CD4-positive, alpha-beta memory T cell (primary cell): ENCODE data around the gene TCFL5. TPM values are rescaled to one million over a fixed set of nuclear protein-coding genes. Genes with fewer than 3 reads are reported as not detected.

Experiments
- CTCF ChIA-PET: fragments of 350-600 bp; sonication (Branson Sonifier 250); formaldehyde crosslinking; loops from one replicate; lab custom pipeline; 2021; ENCODE audit warnings: inconsistent platforms; ENCODE audit not compliant: partially characterized antibody; lab: Charles Lee
- POLR2A ChIA-PET: fragments of 350-600 bp; sonication (Branson Sonifier 250); formaldehyde crosslinking; loops from one replicate; lab custom pipeline; 2021; ENCODE audit not compliant: partially characterized antibody; lab: Charles Lee
- DNase-seq, 5 donors: peaks; one replicate each; pipeline versions ENCODE4 v3.0.0 to v3.0.0-alpha.2; 2020 to 2022; ENCODE audit warnings: mixed read lengths in 1 of 5
- H3K27ac ChIP-seq: one replicate; pipeline ENCODE4 v1.7.0; 2013; ENCODE audit warnings: low read depth, low read length
- H3K27me3 ChIP-seq: 2 replicates; pipeline ENCODE4 v1.7.0; 2013; ENCODE audit warnings: mild to moderate bottlenecking, low read length, moderate library complexity; ENCODE audit not compliant: insufficient read depth
- H3K36me3 ChIP-seq: 2 replicates; pipeline ENCODE4 v1.7.0; 2013; ENCODE audit warnings: mild to moderate bottlenecking, low read length, moderate library complexity; ENCODE audit not compliant: insufficient read depth
- H3K4me1 ChIP-seq: 2 replicates; pipeline ENCODE4 v1.7.0; 2013; ENCODE audit warnings: mild to moderate bottlenecking, low read length, moderate library complexity; ENCODE audit not compliant: insufficient read depth
- H3K4me3 ChIP-seq, 2 donors: one replicate each; pipeline ENCODE4 v1.7.0; 2013; ENCODE audit warnings: low read length in 2 of 2, mild to moderate bottlenecking in 1 of 2
- H3K9me3 ChIP-seq, 2 donors: one replicate each; pipeline ENCODE4 v1.7.0; 2013; ENCODE audit warnings: low read length in 2 of 2, control low read depth in 1 of 2; ENCODE audit not compliant: control insufficient read depth in 1 of 2
- H3K27ac Mint-ChIP-seq, 7 donors: one replicate each; pipeline ENCODE4 v1.8.0; 2020 to 2021; ENCODE audit warnings: mixed read lengths in 7 of 7, mild to moderate bottlenecking in 6 of 7, inconsistent platforms in 3 of 7, moderate library complexity in 3 of 7
- H3K27me3 Mint-ChIP-seq, 2 donors: one replicate each; pipeline ENCODE4 v1.8.0; 2020 to 2021; ENCODE audit warnings: mixed read lengths in 2 of 2
- H3K36me3 Mint-ChIP-seq, 2 donors: one replicate each; pipeline ENCODE4 v1.8.0; 2020 to 2021; ENCODE audit warnings: mixed read lengths in 2 of 2, inconsistent platforms in 1 of 2, mild to moderate bottlenecking in 1 of 2
- H3K4me1 Mint-ChIP-seq, 4 donors: one replicate each; pipeline ENCODE4 v1.8.0; 2020 to 2021; ENCODE audit warnings: mixed read lengths in 4 of 4, mild to moderate bottlenecking in 1 of 4
- H3K4me3 Mint-ChIP-seq, 8 donors: one replicate each; pipeline ENCODE4 v1.8.0; 2020 to 2021; ENCODE audit warnings: mixed read lengths in 8 of 8, mild to moderate bottlenecking in 7 of 8, moderate library complexity in 6 of 8, inconsistent platforms in 3 of 8
- H3K9me3 Mint-ChIP-seq, 8 donors: one replicate each; pipeline ENCODE4 v1.8.0; 2020 to 2021; ENCODE audit warnings: mixed read lengths in 8 of 8, mild to moderate bottlenecking in 5 of 8, inconsistent platforms in 3 of 8, moderate library complexity in 1 of 8
- intact Hi-C: fragments of 100-400 bp; cut with micrococcal nuclease; formaldehyde crosslinking; loops from one replicate; pipeline ENCODE4 v1.15.1; 2023
- polyA plus RNA-seq, 2 donors: library from polyadenylated mRNA; unstranded; fragments of 300-500 nt; fragmentation: Illumina TruSeq; gene quantifications; one replicate each; pipeline ENCODE4 v1.2.3, GENCODE V29; 2021
- total RNA-seq, 2 experiments: library from RNA; stranded (reverse); gene quantifications; one replicate each; pipeline ENCODE4 v1.2.3, GENCODE V29; 2021

TCFL5 gene
- total and polyA plus RNA-seq, 4 experiments from 2014 or later = 0.52 to 10.3 (median 6.2) TPM

GRCh38 chr20:62800314-62801259 is 61.0 kb downstream of the TCFL5 start:
- H3K4me1 ChIP-seq = peaks cover 20% of the 10 kb centered on the region
- H3K9me3 ChIP-seq = no peaks in the 10 kb centered on the region
- peak overlapping the region in 2 of 7 donors; percentile 3 to 80 for H3K27ac Mint-ChIP-seq
- H3K27me3 Mint-ChIP-seq = peaks cover 0 to 1% of the 10 kb centered on the region in 2 donors
- H3K27me3 ChIP-seq = no peaks in the 10 kb centered on the region
- CTCF ChIA-PET = no interaction called here
- no peak overlapping the region for H3K4me3 ChIP-seq
- H3K27ac ChIP-seq = no peak overlapping the region
- no peak for DNase-seq
- POLR2A ChIA-PET = no interaction called here
- H3K4me3 Mint-ChIP-seq = peak overlapping the region in 1 of 8 donors; percentile 15
- H3K9me3 Mint-ChIP-seq = peaks cover 0 to 3% (median 0%) of the 10 kb centered on the region in 8 donors
- H3K36me3 ChIP-seq = peaks cover 18% of the 10 kb centered on the region
- H3K36me3 Mint-ChIP-seq = peaks cover 15 to 36% of the 10 kb centered on the region in 2 donors
- intact Hi-C loops = no loop called here
- peaks cover 8 to 45% (median 19%) of the 10 kb centered on the region in 4 donors for H3K4me1 Mint-ChIP-seq

GRCh38 chr20:62799873-62800272 is 61.7 kb downstream of the TCFL5 start:
- Histone ChIP-seq H3K27ac (no peak overlapping the region), H3K27me3 (no peaks in the 10 kb centered on the region), H3K9me3 (no peaks in the 10 kb centered on the region), H3K4me3 (no peak overlapping the region), H3K4me1 (peaks cover 19% of the 10 kb centered on the region), H3K36me3 (peaks cover 18% of the 10 kb centered on the region)
- H3K4me1 Mint-ChIP-seq = peaks cover 8 to 45% (median 19%) of the 10 kb centered on the region in 4 donors
- peaks cover 0 to 1% of the 10 kb centered on the region in 2 donors for H3K27me3 Mint-ChIP-seq
- ChIA-PET CTCF (no interaction called here), POLR2A (no interaction called here)
- peaks cover 0 to 3% (median 0%) of the 10 kb centered on the region in 8 donors for H3K9me3 Mint-ChIP-seq
- DNase-seq = no peak
- peak overlapping the region in 2 of 8 donors; percentile 15 to 51 for H3K4me3 Mint-ChIP-seq
- peaks cover 15 to 36% of the 10 kb centered on the region in 2 donors for H3K36me3 Mint-ChIP-seq
- peak overlapping the region in 2 of 7 donors; percentile 3 to 80 for H3K27ac Mint-ChIP-seq
- intact Hi-C loops = loop anchor here (5.0 to 10.0 kb wide), 4 partner anchors 62 to 697 kb away; partner anchors contain the start of genes CABLES2, EEF1A2, RPS21 and TCFL5

- Mint-ChIP-seq H3K36me3 (peaks cover 15 to 39% of the 10 kb centered on the region in 2 donors), H3K4me3 (no peak overlapping the region), H3K9me3 (peaks cover 0 to 3% (median 0%) of the 10 kb centered on the region in 8 donors), H3K4me1 (peaks cover 10 to 46% (median 21%) of the 10 kb centered on the region in 4 donors), H3K27me3 (peaks cover 0 to 1% of the 10 kb centered on the region in 2 donors), H3K27ac (peak overlapping the region in 1 of 7 donors; percentile 41)
- CTCF ChIA-PET = no interaction called here
- no peak overlapping the region for H3K4me3 ChIP-seq
- H3K36me3 ChIP-seq = peaks cover 18% of the 10 kb centered on the region
- no peak for DNase-seq
- H3K4me1 ChIP-seq = peaks cover 23% of the 10 kb centered on the region
- no peaks in the 10 kb centered on the region for H3K27me3 ChIP-seq
- H3K27ac ChIP-seq = no peak overlapping the region
- no peaks in the 10 kb centered on the region for H3K9me3 ChIP-seq
- intact Hi-C loops = loop anchor here (5.0 to 10.0 kb wide), 4 partner anchors 63 to 698 kb away; partner anchors contain the start of genes CABLES2, EEF1A2, RPS21 and TCFL5
- POLR2A ChIA-PET = no interaction called here
These were observed 62.2 kb downstream of the TCFL5 start for GRCh38 chr20:62799459-62799858.

- no peak for DNase-seq
- no peak overlapping the region for H3K4me3 ChIP-seq
- Mint-ChIP-seq H3K27me3 (peaks cover 0 to under 1% of the 10 kb centered on the region in 2 donors), H3K4me3 (no peak overlapping the region), H3K36me3 (peaks cover 15 to 36% of the 10 kb centered on the region in 2 donors), H3K27ac (peak overlapping the region in 1 of 7 donors; percentile 8), H3K9me3 (peaks cover 0 to 4% (median 0%) of the 10 kb centered on the region in 8 donors), H3K4me1 (peaks cover 9 to 46% (median 20%) of the 10 kb centered on the region in 4 donors)
- no peaks in the 10 kb centered on the region for H3K9me3 ChIP-seq
- intact Hi-C loops = loop anchor here (5.0 to 10.0 kb wide), 4 partner anchors 63 to 698 kb away; partner anchors contain the start of genes CABLES2, EEF1A2, RPS21 and TCFL5
- ChIA-PET POLR2A (no interaction called here), CTCF (no interaction called here)
- H3K4me1 ChIP-seq = peaks cover 20% of the 10 kb centered on the region
- no peak overlapping the region for H3K27ac ChIP-seq
- peaks cover 18% of the 10 kb centered on the region for H3K36me3 ChIP-seq
- H3K27me3 ChIP-seq = no peaks in the 10 kb centered on the region
These were observed 62.6 kb downstream of the TCFL5 start for GRCh38 chr20:62799036-62799435.

GRCh38 chr20:62797671-62798532 is 63.7 kb downstream of the TCFL5 start:
- Mint-ChIP-seq H3K27ac (peak overlapping the region in 6 of 7 donors; percentile 49 to 85 (median 74)), H3K27me3 (no peaks in the 10 kb centered on the region), H3K4me3 (peak overlapping the region; percentile 50 to 87 (median 80)), H3K4me1 (peaks cover 10 to 46% (median 23%) of the 10 kb centered on the region in 4 donors), H3K36me3 (peaks cover 15 to 36% of the 10 kb centered on the region in 2 donors), H3K9me3 (peaks cover 0 to 5% (median 0%) of the 10 kb centered on the region in 8 donors)
- no peaks in the 10 kb centered on the region for H3K9me3 ChIP-seq
- no peak for DNase-seq
- no peak overlapping the region for H3K4me3 ChIP-seq
- peaks cover 18% of the 10 kb centered on the region for H3K36me3 ChIP-seq
- intact Hi-C loops = loop anchor here (5.0 to 10.0 kb wide), 4 partner anchors 64 to 699 kb away; partner anchors contain the start of genes CABLES2, EEF1A2, RPS21 and TCFL5
- H3K27me3 ChIP-seq = no peaks in the 10 kb centered on the region
- POLR2A ChIA-PET = interaction anchor here (1.1 to 4.6 kb wide), 5 partner anchors 7 to 156 kb away, joined by 3 to 75 read pairs (median 8); partner anchors contain the start of gene OGFR
- CTCF ChIA-PET = no interaction called here
- peaks cover 25% of the 10 kb centered on the region for H3K4me1 ChIP-seq
- H3K27ac ChIP-seq = no peak overlapping the region

GRCh38 chr20:62796699-62797491 is 64.7 kb downstream of the TCFL5 start:
- Histone ChIP-seq H3K27ac (peak overlapping the region; percentile 35), H3K4me3 (peak overlapping the region in 1 of 2 donors; percentile 82), H3K27me3 (no peaks in the 10 kb centered on the region), H3K9me3 (no peaks in the 10 kb centered on the region), H3K36me3 (peaks cover 18% of the 10 kb centered on the region), H3K4me1 (peaks cover 25% of the 10 kb centered on the region)
- POLR2A ChIA-PET = interaction anchor here (0.6 to 6.2 kb wide), 14 partner anchors 8 to 388 kb away, joined by 3 to 86 read pairs (median 5); partner anchors contain the start of genes OGFR, SLCO4A1 and TCFL5
- no peak for DNase-seq
- Mint-ChIP-seq H3K9me3 (peaks cover 0 to 5% (median 0%) of the 10 kb centered on the region in 8 donors), H3K27ac (peak overlapping the region in 6 of 7 donors; percentile 35 to 85 (median 58)), H3K36me3 (peaks cover 15 to 36% of the 10 kb centered on the region in 2 donors), H3K4me1 (peaks cover 10 to 52% (median 23%) of the 10 kb centered on the region in 4 donors), H3K27me3 (no peaks in the 10 kb centered on the region), H3K4me3 (peak overlapping the region; percentile 53 to 87 (median 80))
- intact Hi-C loops = loop anchor here (5.0 to 10.0 kb wide), 4 partner anchors 65 to 700 kb away; partner anchors contain the start of genes CABLES2, EEF1A2, RPS21 and TCFL5
- CTCF ChIA-PET = interaction anchor here (3.2 kb wide), 1 partner anchor 11 kb away, joined by 23 read pairs; no protein-coding TSS in a partner anchor
